ENCODE results near the gene RPGRIP1L. TPM values are rescaled to one million over a fixed set of nuclear protein-coding genes. Genes with fewer than 3 reads are reported as not detected.

The RPGRIP1L gene
- total and polyA plus RNA-seq, 8 donors: 1.1 to 6.8 (median 1.4) TPM; not detected in 1

GRCh38 chr16:53588081-53588648 lies 115.5 kb downstream of the RPGRIP1L start:
- Histone ChIP-seq H3K9me3 (peaks cover 0 to 6% (median 0%) of the 10 kb centered on the region in 4 donors), H3K36me3 (no peaks in the 10 kb centered on the region), H3K4me3 (no peak overlapping the region), H3K27ac (no peak overlapping the region), H3K4me1 (no peaks in the 10 kb centered on the region), H3K27me3 (no peaks in the 10 kb centered on the region)
- TF ChIP-seq POLR2AphosphoS5 (IDR thresholded peaks at IDR 0.05) (no peak), EP300 (IDR thresholded peaks at IDR 0.05) (no peak)
- DNase-seq: no peak
- intact Hi-C loops (cut with DNase I; ENCODE audit: low total_unique reads): no loop called here
- 89 to 94% (median 92%) methylated on average over 3 of the region's 3 CpGs for WGBS, 5 donors

- DNase-seq: no peak
- no peak for TF ChIP-seq EP300 (IDR thresholded peaks at IDR 0.05)
- no peaks in the 10 kb centered on the region for H3K36me3 ChIP-seq
- WGBS, 5 donors: 87 to 96% (median 93%) methylated on average over 2 of the region's 2 CpGs
- no peaks in the 10 kb centered on the region for H3K9me3 ChIP-seq
- H3K4me3 ChIP-seq: no peak overlapping the region
- no peaks in the 10 kb centered on the region for H3K27me3 ChIP-seq
- H3K4me1 ChIP-seq: no peaks in the 10 kb centered on the region
- H3K27ac ChIP-seq: no peak overlapping the region
- intact Hi-C loops (cut with DNase I; ENCODE audit: low total_unique reads): no loop called here
These were observed 120.3 kb downstream of the RPGRIP1L start for GRCh38 chr16:53583401-53583800.

- no peaks in the 10 kb centered on the region for H3K36me3 ChIP-seq
- no peak for DNase-seq
- TF ChIP-seq CTCF (IDR thresholded peaks at IDR 0.05): no peak
- TF ChIP-seq POLR2AphosphoS5 (IDR thresholded peaks at IDR 0.05): no peak
- TF ChIP-seq EP300 (IDR thresholded peaks at IDR 0.05): no peak
- no peak for TF ChIP-seq POLR2A (IDR thresholded peaks at IDR 0.05)
- no peaks in the 10 kb centered on the region for H3K27me3 ChIP-seq
- no peaks in the 10 kb centered on the region for H3K4me1 ChIP-seq
- 89 to 93% (median 91%) methylated on average over 2 of the region's 2 CpGs for WGBS, 5 donors
- H3K4me3 ChIP-seq: no peak overlapping the region
- H3K27ac ChIP-seq: no peak overlapping the region
- intact Hi-C loops (cut with DNase I; ENCODE audit: low total_unique reads): no loop called here
- no peaks in the 10 kb centered on the region for H3K9me3 ChIP-seq
These were observed 121.9 kb downstream of the RPGRIP1L start for GRCh38 chr16:53581784-53582183.

- Histone ChIP-seq H3K9me3 (no peaks in the 10 kb centered on the region), H3K27me3 (no peaks in the 10 kb centered on the region), H3K4me3 (no peak overlapping the region), H3K27ac (no peak overlapping the region), H3K36me3 (no peaks in the 10 kb centered on the region), H3K4me1 (no peaks in the 10 kb centered on the region)
- WGBS, 5 donors: 80 to 93% (median 87%) methylated on average over 9 to 12 of the region's 12 CpGs
- no peak for TF ChIP-seq POLR2AphosphoS5 (IDR thresholded peaks at IDR 0.05)
- no peak for TF ChIP-seq CTCF (IDR thresholded peaks at IDR 0.05)
- no peak for TF ChIP-seq EP300 (IDR thresholded peaks at IDR 0.05)
- no peak for TF ChIP-seq POLR2A (IDR thresholded peaks at IDR 0.05)
- no peak for DNase-seq
- intact Hi-C loops (cut with DNase I; ENCODE audit: low total_unique reads): no loop called here
These were observed 123.4 kb downstream of the RPGRIP1L start for GRCh38 chr16:53580038-53580802.

- WGBS, 5 donors: 89 to 95% (median 93%) methylated on average over 5 of the region's 5 CpGs
- intact Hi-C loops (cut with DNase I; ENCODE audit: low total_unique reads): no loop called here
- no peak for DNase-seq
These were observed 126.8 kb downstream of the RPGRIP1L start for GRCh38 chr16:53576904-53577303.

More at GRCh38 chr16:53576904-53577303, 126.8 kb downstream of the RPGRIP1L start:
- Histone ChIP-seq H3K27ac (no peak overlapping the region), H3K36me3 (no peaks in the 10 kb centered on the region), H3K27me3 (no peaks in the 10 kb centered on the region), H3K9me3 (peaks cover 4 to 9% (median 6%) of the 10 kb centered on the region in 4 donors), H3K4me3 (no peak overlapping the region), H3K4me1 (no peaks in the 10 kb centered on the region)
- TF ChIP-seq POLR2AphosphoS5 (IDR thresholded peaks at IDR 0.05) (no peak), EP300 (IDR thresholded peaks at IDR 0.05) (no peak), CTCF (IDR thresholded peaks at IDR 0.05) (no peak), POLR2A (IDR thresholded peaks at IDR 0.05) (no peak)
